Measurements from ENCODE around the gene ATP11A. TPM values are rescaled to one million over a fixed set of nuclear protein-coding genes. Genes with fewer than 3 reads are reported as not detected.
A peak's percentile ranks its signal among the peaks of the same experiment; 100 is the strongest.

Gene ATP11A
- total and polyA plus RNA-seq, 11 donors: 20.5 to 146 (median 91.2) TPM

GRCh38 chr13:112818698-112819045 lies 128.8 kb downstream of the ATP11A start:
- Histone ChIP-seq H3K27me3 (no peaks in the 10 kb centered on the region), H3K36me3 (peaks cover 0 to 95% (median 79%) of the 10 kb centered on the region in 9 donors), H3K9me3 (peaks cover 0 to 4% (median 0%) of the 10 kb centered on the region in 12 donors), H3K4me1 (peaks cover 0 to 12% (median 0%) of the 10 kb centered on the region in 12 donors), H3K27ac (no peak overlapping the region), H3K4me3 (no peak overlapping the region)
- no peak for ATAC-seq
- peak in 1 of 5 donors; percentile 7 for DNase-seq
- intact Hi-C loops (cut with DNase I): loop anchor here in 2 of 10 donors (10.0 kb wide), 2 partner anchors 124 to 134 kb away; partner anchors contain the start of gene ATP11A (in 1 of the 2)
- TF ChIP-seq CTCF (IDR thresholded peaks at IDR 0.05): no peak
- no peak for TF ChIP-seq POLR2A (IDR thresholded peaks at IDR 0.05)
- 81 to 88% (median 83%) methylated on average over 7 of the region's 7 CpGs for WGBS, 4 donors

GRCh38 chr13:112819111-112819510 lies 129.3 kb downstream of the ATP11A start:
- no peak for TF ChIP-seq CTCF (IDR thresholded peaks at IDR 0.05)
- TF ChIP-seq POLR2A (IDR thresholded peaks at IDR 0.05): no peak
- H3K9me3 ChIP-seq: no peaks in the 10 kb centered on the region
- ATAC-seq (no peak), DNase-seq (peak in 1 of 5 donors; percentile 10)
- H3K4me1 ChIP-seq: peaks cover 0 to 12% (median 0%) of the 10 kb centered on the region in 12 donors
- 83 to 94% (median 88%) methylated on average over 13 of the region's 13 CpGs for WGBS, 4 donors
- H3K4me3 ChIP-seq: no peak overlapping the region
- peaks cover 0 to 96% (median 79%) of the 10 kb centered on the region in 9 donors for H3K36me3 ChIP-seq
- H3K27ac ChIP-seq: no peak overlapping the region
- intact Hi-C loops (cut with DNase I): loop anchor here in 2 of 10 donors (10.0 kb wide), 2 partner anchors 124 to 134 kb away; partner anchors contain the start of gene ATP11A (in 1 of the 2)
- no peaks in the 10 kb centered on the region for H3K27me3 ChIP-seq

GRCh38 chr13:112819816-112820215 lies 130.0 kb downstream of the ATP11A start:
- intact Hi-C loops (cut with DNase I): loop anchor here in 3 of 10 donors (5.0 to 10.0 kb wide), 3 partner anchors 125 to 178 kb away; partner anchors contain the start of gene ATP11A (in 1 of the 3)
- WGBS, 4 donors: 64 to 80% (median 72%) methylated on average over 28 to 29 of the region's 29 CpGs
- peaks cover 0 to 98% (median 79%) of the 10 kb centered on the region in 9 donors for H3K36me3 ChIP-seq

More at GRCh38 chr13:112819816-112820215, 130.0 kb downstream of the ATP11A start:
- no peaks in the 10 kb centered on the region for H3K9me3 ChIP-seq
- H3K27me3 ChIP-seq: no peaks in the 10 kb centered on the region
- H3K4me1 ChIP-seq: peaks cover 0 to 9% (median 0%) of the 10 kb centered on the region in 12 donors
- TF ChIP-seq CTCF (IDR thresholded peaks at IDR 0.05) (no peak), POLR2A (IDR thresholded peaks at IDR 0.05) (no peak)
- ATAC-seq (peak in 3 of 4 donors; percentile 13 to 27 (median 17)), DNase-seq (peak in 1 of 5 donors; percentile 16)
- H3K27ac ChIP-seq: no peak overlapping the region
- H3K4me3 ChIP-seq: no peak overlapping the region
